Small intestine (tissue), 7 donors: ENCODE results near the gene MRPL37. TPM values are rescaled to one million over a fixed set of nuclear protein-coding genes. Genes with fewer than 3 reads are reported as not detected.

ENCODE experiments used
- DNase-seq, 2 donors: peaks; one replicate each; pipeline versions ENCODE4 v3.0.0 to v3.0.0-alpha.2; 2013
- FAIRE-seq: peaks from 2 replicates; lab custom pipeline; 2012; peaks lifted over from hg19 to GRCh38; lab: Jason Lieb, UNC
- H3K27ac ChIP-seq, 3 donors: one replicate each; pipeline ENCODE4 v1.5.1; 2013; ENCODE audit warnings: low read length in 2 of 3, mild to moderate bottlenecking in 2 of 3, control low read depth in 1 of 3, inconsistent platforms in 1 of 3, low read depth in 1 of 3, moderate library complexity in 1 of 3
- H3K27me3 ChIP-seq, 3 donors: one replicate each; pipeline ENCODE4 v1.6.1; 2013; ENCODE audit warnings: low read length in 3 of 3, inconsistent platforms in 1 of 3; ENCODE audit not compliant: control insufficient read depth in 3 of 3, insufficient read depth in 3 of 3
- H3K36me3 ChIP-seq, 3 donors: one replicate each; pipeline ENCODE4 v1.6.1; 2013; ENCODE audit warnings: low read length in 3 of 3, inconsistent platforms in 1 of 3, low read depth in 1 of 3, mild to moderate bottlenecking in 1 of 3, moderate library complexity in 1 of 3; ENCODE audit not compliant: control insufficient read depth in 3 of 3, insufficient read depth in 2 of 3
- H3K4me1 ChIP-seq, 3 donors: one replicate each; pipeline ENCODE4 v1.6.1; 2013; ENCODE audit warnings: low read length in 2 of 3, inconsistent platforms in 1 of 3, low read depth in 1 of 3, mild to moderate bottlenecking in 1 of 3, moderate library complexity in 1 of 3; ENCODE audit not compliant: control insufficient read depth in 3 of 3, insufficient read depth in 2 of 3
- H3K4me3 ChIP-seq, 3 donors: one replicate each; pipeline ENCODE4 v1.5.1; 2013; ENCODE audit warnings: low read length in 3 of 3, control low read depth in 1 of 3, inconsistent platforms in 1 of 3, low read depth in 1 of 3, mild to moderate bottlenecking in 1 of 3, moderate library complexity in 1 of 3
- H3K9me3 ChIP-seq, 2 donors: one replicate each; pipeline ENCODE4 v1.6.1; 2013; ENCODE audit warnings: low read depth in 1 of 2, low read length in 1 of 2; ENCODE audit not compliant: control insufficient read depth in 2 of 2, insufficient read depth in 1 of 2
- WGBS, 3 donors: extraction: QIAGEN DNeasy Blood & Tissue Kit; methylation state at CpG; one replicate each; pipeline ENCODE4 v1.1.7; 2013; 5-methylcytosine and 5-hydroxymethylcytosine counted together
- polyA plus RNA-seq, 4 donors: library from polyadenylated mRNA; stranded (reverse) in 3 of 4; unstranded in 1 of 4; fragments of 200-250 nt in 3 of 4; fragments of 120-200 nt in 1 of 4; gene quantifications; one replicate each; pipeline versions ENCODE4 v1.2.1 to v1.2.3, GENCODE V29; 2013
- donor health status: healthy with polysubstance abuse.
- donor health status: control.
- donor health status: control.
- donor health status: Bipolar disorder and iron deficiency.
- donor health status: healthy.

MRPL37 gene
- polyA plus RNA-seq, 4 donors = 47.6 to 92.9 (median 69.6) TPM

- DNase-seq (no peak), FAIRE-seq (no peak)
- Histone ChIP-seq H3K9me3 (no peaks in the 10 kb centered on the region), H3K27ac (no peak overlapping the region), H3K4me1 (no peaks in the 10 kb centered on the region), H3K4me3 (no peak overlapping the region), H3K27me3 (no peaks in the 10 kb centered on the region), H3K36me3 (peaks cover 0 to 67% (median 0%) of the 10 kb centered on the region in 3 donors)
- WGBS, 3 donors = 91 to 95% (median 94%) methylated on average over 6 of the region's 6 CpGs
These were observed 23.2 kb upstream of the MRPL37 start for GRCh38 chr1:54176621-54177327.

GRCh38 chr1:54177726-54178125 is 22.2 kb upstream of the MRPL37 start:
- peaks cover 0 to 63% (median 0%) of the 10 kb centered on the region in 3 donors for H3K36me3 ChIP-seq
- H3K9me3 ChIP-seq = no peaks in the 10 kb centered on the region
- no peaks in the 10 kb centered on the region for H3K4me1 ChIP-seq
- DNase-seq (no peak), FAIRE-seq (no peak)
- no peak overlapping the region for H3K4me3 ChIP-seq
- no peak overlapping the region for H3K27ac ChIP-seq
- 93 to 98% (median 95%) methylated on average over 8 of the region's 8 CpGs for WGBS, 3 donors
- H3K27me3 ChIP-seq = no peaks in the 10 kb centered on the region

- Histone ChIP-seq H3K27ac (no peak overlapping the region), H3K4me3 (no peak overlapping the region), H3K4me1 (no peaks in the 10 kb centered on the region), H3K36me3 (peaks cover 0 to 60% (median 0%) of the 10 kb centered on the region in 3 donors), H3K9me3 (no peaks in the 10 kb centered on the region), H3K27me3 (no peaks in the 10 kb centered on the region)
- no peak for DNase-seq
- no peak for FAIRE-seq
- WGBS, 3 donors = 88 to 90% (median 89%) methylated on average over 7 to 9 of the region's 9 CpGs
These were observed 21.5 kb upstream of the MRPL37 start for GRCh38 chr1:54178296-54179070.

GRCh38 chr1:54180701-54181360 is 19.1 kb upstream of the MRPL37 start:
- Histone ChIP-seq H3K27me3 (no peaks in the 10 kb centered on the region), H3K36me3 (peaks cover 0 to 47% (median 0%) of the 10 kb centered on the region in 3 donors), H3K27ac (no peak overlapping the region), H3K4me1 (no peaks in the 10 kb centered on the region), H3K9me3 (no peaks in the 10 kb centered on the region), H3K4me3 (no peak overlapping the region)
- 88 to 97% (median 95%) methylated on average over 5 of the region's 5 CpGs for WGBS, 3 donors
- no peak for DNase-seq
- no peak for FAIRE-seq

- Histone ChIP-seq H3K9me3 (no peaks in the 10 kb centered on the region), H3K36me3 (peaks cover 0 to 44% (median 4%) of the 10 kb centered on the region in 3 donors), H3K27ac (no peak overlapping the region), H3K4me3 (no peak overlapping the region), H3K4me1 (no peaks in the 10 kb centered on the region), H3K27me3 (no peaks in the 10 kb centered on the region)
- WGBS, 3 donors = 93 to 98% (median 94%) methylated on average over 3 of the region's 3 CpGs
- no peak for DNase-seq
- no peak for FAIRE-seq
These were observed 13.9 kb upstream of the MRPL37 start for GRCh38 chr1:54186056-54186455.

- DNase-seq = no peak
- Histone ChIP-seq H3K4me3 (no peak overlapping the region), H3K27ac (no peak overlapping the region), H3K4me1 (no peaks in the 10 kb centered on the region), H3K36me3 (peaks cover 0 to 48% (median 4%) of the 10 kb centered on the region in 3 donors), H3K27me3 (no peaks in the 10 kb centered on the region), H3K9me3 (no peaks in the 10 kb centered on the region)
- no peak for FAIRE-seq
- whole genome bisulfite sequencing, 3 donors = 73 to 100% (median 91%) methylated on average over 1 of the region's 1 CpG
These were observed 11.7 kb upstream of the MRPL37 start for GRCh38 chr1:54188291-54188690.

GRCh38 chr1:54190526-54190925 is 9.4 kb upstream of the MRPL37 start:
- peaks cover 0 to 58% (median 4%) of the 10 kb centered on the region in 3 donors for H3K36me3 ChIP-seq
- H3K27ac ChIP-seq = no peak overlapping the region
- no peak for FAIRE-seq
- H3K9me3 ChIP-seq = no peaks in the 10 kb centered on the region
- no peak for DNase-seq
- WGBS, 3 donors = 90 to 95% (median 95%) methylated on average over 9 of the region's 9 CpGs
- no peaks in the 10 kb centered on the region for H3K4me1 ChIP-seq
- no peak overlapping the region for H3K4me3 ChIP-seq
- no peaks in the 10 kb centered on the region for H3K27me3 ChIP-seq

- Histone ChIP-seq H3K9me3 (no peaks in the 10 kb centered on the region), H3K4me3 (no peak overlapping the region), H3K4me1 (no peaks in the 10 kb centered on the region), H3K27ac (no peak overlapping the region), H3K27me3 (no peaks in the 10 kb centered on the region), H3K36me3 (peaks cover 0 to 58% (median 4%) of the 10 kb centered on the region in 3 donors)
- FAIRE-seq (no peak), DNase-seq (no peak)
- 4 to 92% (median 83%) methylated on average over 1 of the region's 1 CpG for WGBS, 3 donors
These were observed 8.4 kb upstream of the MRPL37 start for GRCh38 chr1:54191525-54191924.
